Skeletal muscle tissue (tissue), 4 donors: ENCODE results near the gene BABAM2. TPM values are rescaled to one million over a fixed set of nuclear protein-coding genes. Genes with fewer than 3 reads are reported as not detected.

ENCODE experiments used
- H3K27ac ChIP-seq: one replicate; pipeline ENCODE4 v1.7.0; 2013; ENCODE audit warnings: mild to moderate bottlenecking, low read depth, low read length, inconsistent platforms
- H3K27me3 ChIP-seq, 3 donors: one replicate each; pipeline ENCODE4 v1.7.0; 2013; ENCODE audit warnings: low read length in 3 of 3; ENCODE audit not compliant: control insufficient read depth in 3 of 3, insufficient read depth in 3 of 3
- H3K36me3 ChIP-seq, 3 donors: one replicate each; pipeline ENCODE4 v1.7.0; 2013; ENCODE audit warnings: low read length in 3 of 3; ENCODE audit not compliant: control insufficient read depth in 3 of 3, insufficient read depth in 3 of 3
- H3K4me1 ChIP-seq, 3 donors: one replicate each; pipeline ENCODE4 v1.7.0; 2013; ENCODE audit warnings: low read length in 3 of 3, mild to moderate bottlenecking in 3 of 3; ENCODE audit not compliant: control insufficient read depth in 3 of 3, insufficient read depth in 3 of 3
- H3K4me3 ChIP-seq, 3 donors: one replicate each; pipeline ENCODE4 v1.7.0; 2013; ENCODE audit warnings: low read length in 3 of 3
- H3K9ac ChIP-seq, 3 donors: one replicate each; pipeline ENCODE4 v1.7.0; 2013; ENCODE audit warnings: low read length in 3 of 3, mild to moderate bottlenecking in 3 of 3, moderate library complexity in 2 of 3, low read depth in 1 of 3
- H3K9me3 ChIP-seq, 3 donors: one replicate each; pipeline ENCODE4 v1.7.0; 2013; ENCODE audit warnings: low read length in 3 of 3; ENCODE audit not compliant: control insufficient read depth in 3 of 3
- total RNA-seq: library from RNA; depleted of rRNA; stranded (reverse); fragments of >200 nt; gene quantifications from one replicate; pipeline ENCODE4 v1.2.3, GENCODE V29; 2014
- donor health status: Osteomylitis.

The BABAM2 gene
- total RNA-seq, 1 donor from 2014 or later = 24.0 TPM

GRCh38 chr2:28085201-28085600 lies 194.7 kb downstream of the BABAM2 start:
- Histone ChIP-seq H3K27me3 (no peaks in the 10 kb centered on the region), H3K36me3 (no peaks in the 10 kb centered on the region), H3K9ac (no peak overlapping the region), H3K27ac (no peak overlapping the region), H3K9me3 (no peaks in the 10 kb centered on the region), H3K4me3 (no peak overlapping the region), H3K4me1 (peaks cover 2 to 6% (median 4%) of the 10 kb centered on the region in 3 donors)

DNA sequence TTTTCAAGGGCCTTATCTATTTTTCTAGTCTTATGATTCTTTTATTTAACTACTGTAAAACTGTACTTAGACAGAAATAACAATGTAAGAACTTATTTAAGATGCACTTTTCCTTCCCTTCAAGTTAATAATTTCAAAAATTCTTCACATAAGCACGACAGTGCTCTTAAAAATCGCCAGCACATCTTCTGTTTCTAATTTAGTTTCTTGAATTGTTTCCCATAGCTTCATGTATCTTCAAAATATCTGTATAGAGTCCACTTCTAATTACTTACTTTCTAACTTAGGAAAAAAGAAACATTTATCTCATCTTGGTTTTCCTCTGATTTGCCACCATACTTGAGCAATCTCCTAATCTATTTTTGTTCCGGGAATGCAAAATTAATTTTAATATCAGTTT lies 196.1 kb downstream of the BABAM2 start:
- H3K36me3 ChIP-seq = no peaks in the 10 kb centered on the region
- peaks cover 0 to 6% (median 4%) of the 10 kb centered on the region in 3 donors for H3K4me1 ChIP-seq
- no peaks in the 10 kb centered on the region for H3K9me3 ChIP-seq
- no peak overlapping the region for H3K4me3 ChIP-seq
- H3K27me3 ChIP-seq = no peaks in the 10 kb centered on the region
- H3K9ac ChIP-seq = no peak overlapping the region
- no peak overlapping the region for H3K27ac ChIP-seq

DNA sequence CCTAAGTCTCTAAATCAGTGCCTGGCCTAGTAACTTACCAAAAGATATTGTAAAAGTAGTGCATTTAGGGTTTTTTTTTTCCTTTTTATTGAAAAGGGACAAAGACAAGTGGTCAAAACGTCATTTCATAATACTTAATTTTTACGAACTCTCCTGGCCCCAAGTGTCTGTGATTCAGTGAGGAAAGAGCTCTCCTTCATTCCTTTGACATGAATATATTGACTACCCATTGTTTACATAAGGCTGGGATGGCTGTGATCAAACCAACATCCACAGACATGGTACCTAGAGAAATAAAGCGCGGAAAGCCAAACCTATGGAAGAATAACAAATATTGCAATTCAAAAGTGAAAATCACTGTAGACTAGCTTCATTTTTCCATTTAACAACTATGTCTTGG lies 198.4 kb downstream of the BABAM2 start:
- no peaks in the 10 kb centered on the region for H3K9me3 ChIP-seq
- H3K9ac ChIP-seq = no peak overlapping the region
- H3K4me1 ChIP-seq = peaks cover 0 to 6% (median 4%) of the 10 kb centered on the region in 3 donors
- no peaks in the 10 kb centered on the region for H3K36me3 ChIP-seq
- H3K27me3 ChIP-seq = no peaks in the 10 kb centered on the region
- H3K27ac ChIP-seq = no peak overlapping the region
- no peak overlapping the region for H3K4me3 ChIP-seq

GRCh38 chr2:28089486-28089885 lies 199.0 kb downstream of the BABAM2 start:
- H3K4me3 ChIP-seq = no peak overlapping the region
- no peaks in the 10 kb centered on the region for H3K9me3 ChIP-seq
- H3K4me1 ChIP-seq = peaks cover 0 to 2% (median 1%) of the 10 kb centered on the region in 3 donors
- H3K27ac ChIP-seq = no peak overlapping the region
- no peaks in the 10 kb centered on the region for H3K27me3 ChIP-seq
- H3K36me3 ChIP-seq = no peaks in the 10 kb centered on the region
- no peak overlapping the region for H3K9ac ChIP-seq

- Histone ChIP-seq H3K36me3 (no peaks in the 10 kb centered on the region), H3K4me1 (peaks cover 0 to 5% (median 2%) of the 10 kb centered on the region in 3 donors), H3K9me3 (no peaks in the 10 kb centered on the region), H3K9ac (no peak overlapping the region), H3K4me3 (no peak overlapping the region), H3K27me3 (no peaks in the 10 kb centered on the region), H3K27ac (no peak overlapping the region)
Measured at GRCh38 chr2:28093308-28093707, 202.8 kb downstream of the BABAM2 start.

DNA sequence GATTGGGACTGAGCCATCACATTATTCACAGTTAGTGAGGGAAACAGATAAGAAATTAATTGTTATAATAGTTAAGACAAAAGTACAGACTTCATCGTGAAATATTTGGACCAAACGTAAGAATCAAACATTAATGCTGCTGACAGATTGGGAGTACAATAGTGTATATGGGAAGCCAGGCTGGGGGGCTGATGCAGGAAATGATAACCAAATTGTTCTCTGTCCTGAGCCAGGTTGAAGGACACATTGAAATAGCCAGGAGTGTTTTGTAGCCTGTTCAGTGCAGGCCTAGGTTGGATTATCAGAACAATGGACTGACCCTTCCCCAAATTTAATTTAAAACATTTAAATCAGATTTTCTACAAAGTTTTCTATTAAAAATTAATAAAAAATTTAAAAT lies 203.2 kb downstream of the BABAM2 start:
- Histone ChIP-seq H3K27ac (no peak overlapping the region), H3K4me1 (peaks cover 0 to 8% (median 4%) of the 10 kb centered on the region in 3 donors), H3K4me3 (no peak overlapping the region), H3K27me3 (no peaks in the 10 kb centered on the region), H3K9ac (no peak overlapping the region), H3K36me3 (no peaks in the 10 kb centered on the region), H3K9me3 (no peaks in the 10 kb centered on the region)

- peaks cover 0 to 8% (median 4%) of the 10 kb centered on the region in 3 donors for H3K4me1 ChIP-seq
- H3K9me3 ChIP-seq = no peaks in the 10 kb centered on the region
- H3K4me3 ChIP-seq = no peak overlapping the region
- no peaks in the 10 kb centered on the region for H3K36me3 ChIP-seq
- H3K27ac ChIP-seq = no peak overlapping the region
- no peaks in the 10 kb centered on the region for H3K27me3 ChIP-seq
- H3K9ac ChIP-seq = no peak overlapping the region
Measured at GRCh38 chr2:28094739-28095138, 204.2 kb downstream of the BABAM2 start.

- Histone ChIP-seq H3K9me3 (no peaks in the 10 kb centered on the region), H3K36me3 (no peaks in the 10 kb centered on the region), H3K4me1 (peaks cover 0 to 8% (median 4%) of the 10 kb centered on the region in 3 donors), H3K27me3 (no peaks in the 10 kb centered on the region), H3K9ac (no peak overlapping the region), H3K27ac (no peak overlapping the region), H3K4me3 (no peak overlapping the region)
Measured at GRCh38 chr2:28095622-28096021, 205.1 kb downstream of the BABAM2 start.

DNA sequence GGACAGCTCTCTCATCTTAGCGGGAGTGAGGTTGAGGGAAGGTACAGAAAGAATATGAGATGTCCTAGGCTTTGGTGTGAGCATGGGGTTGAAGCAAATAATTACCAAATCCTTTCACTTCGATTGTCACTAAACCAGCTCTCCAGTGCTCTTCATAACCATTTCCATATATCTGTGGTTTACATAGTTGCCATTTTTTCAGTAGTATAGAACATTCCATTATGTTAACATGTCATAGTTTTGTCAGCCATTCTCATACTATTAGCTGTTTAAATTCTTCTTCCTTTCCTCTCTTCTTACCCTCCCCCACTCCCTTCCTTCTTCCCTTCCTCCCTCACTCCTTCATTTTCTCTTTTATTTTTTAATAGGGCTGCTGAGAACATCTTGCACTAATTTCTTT lies 205.9 kb downstream of the BABAM2 start:
- Histone ChIP-seq H3K36me3 (no peaks in the 10 kb centered on the region), H3K9ac (no peak overlapping the region), H3K9me3 (no peaks in the 10 kb centered on the region), H3K4me3 (no peak overlapping the region), H3K27me3 (no peaks in the 10 kb centered on the region), H3K27ac (no peak overlapping the region), H3K4me1 (peaks cover 3 to 15% (median 9%) of the 10 kb centered on the region in 3 donors)

DNA sequence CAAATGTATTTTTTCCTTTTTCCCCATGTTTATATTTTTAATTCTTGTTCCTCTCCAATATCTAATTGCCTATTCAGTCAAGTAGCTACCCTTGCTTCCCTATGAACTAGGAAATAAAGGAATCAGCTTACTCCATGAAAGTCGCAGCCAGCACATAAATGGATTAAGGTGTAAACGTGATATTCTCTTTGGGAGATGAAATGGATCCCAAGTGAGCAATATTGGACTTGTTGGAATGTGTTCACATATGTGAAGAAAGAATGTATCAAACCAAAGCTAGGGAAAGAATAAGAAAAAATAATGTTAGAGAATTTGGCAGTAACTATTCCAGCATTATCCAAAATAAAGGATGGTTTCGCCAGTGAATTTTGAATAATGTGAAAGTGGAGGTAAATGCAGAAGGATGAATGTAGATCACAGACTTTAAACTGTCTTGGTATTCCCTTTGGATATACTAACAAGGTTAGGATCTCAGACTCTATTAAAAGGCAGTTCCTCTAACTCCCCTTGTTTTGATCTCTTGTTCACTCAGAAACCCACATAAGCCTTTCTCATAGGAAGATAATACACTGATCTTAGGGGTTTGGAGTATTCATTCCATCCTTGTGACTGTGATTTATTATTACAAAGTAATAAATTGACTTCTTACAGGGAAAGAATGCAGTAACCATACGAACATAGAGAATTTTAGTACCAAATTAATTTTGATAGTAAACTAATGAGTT lies 208.1 kb downstream of the BABAM2 start:
- no peak overlapping the region for H3K9ac ChIP-seq
- no peaks in the 10 kb centered on the region for H3K27me3 ChIP-seq
- no peak overlapping the region for H3K4me3 ChIP-seq
- no peaks in the 10 kb centered on the region for H3K9me3 ChIP-seq
- peaks cover 16 to 26% (median 16%) of the 10 kb centered on the region in 3 donors for H3K4me1 ChIP-seq
- no peak overlapping the region for H3K27ac ChIP-seq
- H3K36me3 ChIP-seq = no peaks in the 10 kb centered on the region
